SK-N-SH (cell line): ENCODE measurements around the gene D2HGDH. TPM values are rescaled to one million over a fixed set of nuclear protein-coding genes. Genes with fewer than 3 reads are reported as not detected.

ENCODE experiments used
- CTCF ChIA-PET: fragments of 300-600, 350-600 bp; formaldehyde crosslinking; extraction: SDS; loops from one replicate; lab custom pipeline; 2021; lab: Yijun Ruan, JAX
- POLR2A ChIA-PET: fragments of 350-600 bp; sonication (Branson Sonifier 250); formaldehyde crosslinking; extraction: SDS; loops from one replicate; lab custom pipeline; 2020; ENCODE audit warnings: antibody characterized with exemption, inconsistent platforms; lab: Yijun Ruan, JAX
- DNase-seq: peaks from one replicate; pipeline ENCODE4 v3.0.0; 2012
- H2AFZ ChIP-seq: fragments of 200-600 bp; sonication (generic); 2 replicates; pipeline ENCODE4 v1.8.1; 2016; ENCODE audit warnings: antibody characterized with exemption, mild to moderate bottlenecking, low read depth
- H3F3A ChIP-seq: fragments of 200-600 bp; sonication (generic); replicated peaks from 2 replicates; pipeline ENCODE3; 2016; ENCODE audit warnings: antibody characterized with exemption, mild to moderate bottlenecking; ENCODE audit not compliant: insufficient read depth
- H3K27ac ChIP-seq, 2 experiments: fragments of 200-500 bp in 1 of 2; fragments of 200-600 bp in 1 of 2; sonication (Bioruptor generic) in 1 of 2; sonication (generic), shearing (Covaris generic) in 1 of 2; 2 replicates each; pipeline versions ENCODE4 v1.5.1 to v1.6.1; 2014 to 2016; ENCODE audit warnings: low read depth in 2 of 2, inconsistent platforms in 1 of 2, low read length in 1 of 2, mild to moderate bottlenecking in 1 of 2, mixed read lengths in 1 of 2
- H3K27me3 ChIP-seq: fragments of 200-600 bp; sonication (generic), shearing (Covaris generic); 2 replicates; pipeline ENCODE4 v1.6.1; 2016; ENCODE audit warnings: mixed run types; ENCODE audit not compliant: insufficient read depth
- H3K36me3 ChIP-seq, 2 experiments: fragments of 200-500 bp in 1 of 2; fragments of 200-600 bp in 1 of 2; sonication (Bioruptor generic) in 1 of 2; sonication (generic) in 1 of 2; replicated peaks in 1 of 2; 2 replicates each; pipeline versions ENCODE3 to v1.5.1; 2014 to 2016; ENCODE audit warnings: low read length in 1 of 2, mild to moderate bottlenecking in 1 of 2; ENCODE audit not compliant: insufficient read depth in 2 of 2, control insufficient read depth in 1 of 2
- H3K4me1 ChIP-seq, 2 experiments: fragments of 200-500 bp in 1 of 2; fragments of 200-600 bp in 1 of 2; sonication (Bioruptor generic) in 1 of 2; sonication (generic), shearing (Covaris generic) in 1 of 2; 2 replicates each; pipeline versions ENCODE4 v1.5.1 to v1.6.1; 2014 to 2016; ENCODE audit warnings: low read depth in 1 of 2, low read length in 1 of 2, mixed run types in 1 of 2; ENCODE audit not compliant: insufficient read depth in 2 of 2, control insufficient read depth in 1 of 2
- H3K4me2 ChIP-seq: fragments of 200-600 bp; sonication (generic), shearing (Covaris generic); 2 replicates; pipeline ENCODE4 v1.6.1; 2017; ENCODE audit warnings: mixed run types
- H3K4me3 ChIP-seq, 2 experiments: fragments of 200-500 bp in 1 of 2; fragments of 200-600 bp in 1 of 2; sonication (Bioruptor generic) in 1 of 2; sonication (generic), shearing (Covaris generic) in 1 of 2; 2 replicates each; pipeline versions ENCODE4 v1.5.1 to v1.8.1; 2014 to 2016; ENCODE audit warnings: low read depth in 2 of 2, inconsistent platforms in 1 of 2, low read length in 1 of 2, mild to moderate bottlenecking in 1 of 2, mixed read lengths in 1 of 2, moderate library complexity in 1 of 2
- H3K79me2 ChIP-seq: fragments of 200-600 bp; sonication (generic); 2 replicates; pipeline ENCODE4 v1.8.1; 2017; ENCODE audit warnings: mild to moderate bottlenecking; ENCODE audit not compliant: insufficient read depth
- H3K9ac ChIP-seq: fragments of 200-600 bp; sonication (generic); 2 replicates; pipeline ENCODE4 v1.6.1; 2017; ENCODE audit warnings: mixed run types
- H3K9me2 ChIP-seq: fragments of 200-600 bp; sonication (generic); 2 replicates; pipeline ENCODE4 v1.6.1; 2017; ENCODE audit warnings: mixed run types
- H3K9me3 ChIP-seq: fragments of 200-600 bp; sonication (generic); 2 replicates; pipeline ENCODE4 v1.6.1; 2017; ENCODE audit warnings: mixed run types, mild to moderate bottlenecking, moderate library complexity
- H4K20me1 ChIP-seq: fragments of 200-600 bp; sonication (generic); 2 replicates; pipeline ENCODE4 v1.6.1; 2017; ENCODE audit warnings: mild to moderate bottlenecking, mixed run types; ENCODE audit not compliant: insufficient read depth
- CHD2 ChIP-seq: fragments of 150-350 bp; IDR thresholded peaks from 2 replicates; pipeline ENCODE4 v1.6.1; 2018; ENCODE audit warnings: low read length; ENCODE audit not compliant: partially characterized antibody
- ELF1 ChIP-seq: IDR thresholded peaks from 2 replicates; pipeline ENCODE4 v1.4.0; 2012
- EP300 ChIP-seq, 2 experiments: IDR thresholded peaks; 2 replicates each; pipeline versions ENCODE4 v1.4.0 to v1.6.1; 2012; ENCODE audit warnings: borderline replicate concordance in 1 of 2, low read depth in 1 of 2, low read length in 1 of 2
- FOXJ3 ChIP-seq: sonication (generic); formaldehyde crosslinking; IDR thresholded peaks from 2 replicates; pipeline ENCODE4 v1.5.1; 2020; ENCODE audit warnings: mild to moderate bottlenecking, missing genetic modification reagents
- RCOR1 ChIP-seq: fragments of 150-350 bp; IDR thresholded peaks from 2 replicates; pipeline ENCODE4 v1.6.1; 2017; ENCODE audit warnings: antibody characterized with exemption, low read length
- RXRA ChIP-seq: IDR thresholded peaks from 2 replicates; pipeline ENCODE4 v1.4.0; 2012; ENCODE audit warnings: low read depth, mild to moderate bottlenecking, borderline replicate concordance
- TAF1 ChIP-seq: IDR thresholded peaks from 2 replicates; pipeline ENCODE4 v1.6.1; 2012; ENCODE audit warnings: low read depth, mild to moderate bottlenecking, low read length, moderate library complexity, borderline replicate concordance
- YY1 ChIP-seq: IDR thresholded peaks from 2 replicates; pipeline ENCODE4 v1.4.0; 2012; ENCODE audit warnings: low read depth, mild to moderate bottlenecking
- ZBTB33 ChIP-seq: IDR thresholded peaks from 2 replicates; pipeline ENCODE4 v1.4.0; 2012; ENCODE audit warnings: low read depth, borderline replicate concordance
- WGBS: methylation state at CpG from one replicate; pipeline ENCODE4 v1.1.6; 2017; ENCODE audit warnings: low lambda C conversion rate; 5-methylcytosine and 5-hydroxymethylcytosine counted together
- polyA plus RNA-seq, 3 experiments: library from polyadenylated mRNA; depleted of rRNA; stranded (reverse); fragments of >200 nt; gene quantifications; 2 replicates each; pipeline ENCODE4 v1.2.3, GENCODE V29; 2012

Gene D2HGDH
- polyA plus RNA-seq, 1 of the 3 experiments (the other 2 are of a cell fraction), result 36.3 TPM

GRCh38 chr2:241728000-241728399, 6.4 kb upstream of the D2HGDH start (continued):
- TF ChIP-seq EP300 (IDR thresholded peaks at IDR 0.05; ENCODE audit: borderline replicate concordance in 1 of 2, low read depth in 1 of 2, low read length in 1 of 2) (no peak), CHD2 (no peak), YY1 (no peak), ZBTB33 (no peak), RCOR1 (no peak)

DNA sequence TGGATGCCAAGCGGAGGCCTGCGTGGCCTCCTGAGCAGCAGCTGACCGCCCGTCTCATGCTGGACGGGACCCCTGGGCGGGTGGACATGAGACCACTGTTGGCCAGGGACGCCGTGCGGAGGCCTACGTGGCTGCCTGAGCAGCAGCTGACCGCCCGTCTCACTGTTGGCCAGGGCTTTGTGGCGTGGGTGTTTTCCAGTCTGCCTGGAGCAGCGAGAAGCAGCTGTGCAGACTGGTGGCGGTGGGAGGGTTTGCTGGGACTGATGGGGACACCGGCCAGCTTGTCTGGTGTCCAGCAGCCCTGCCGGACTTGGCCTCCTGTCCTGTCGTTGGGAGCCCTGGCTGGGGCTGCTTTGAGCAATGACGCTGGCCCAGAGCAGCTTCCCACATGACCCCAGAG, 5.8 kb upstream of the D2HGDH start:
- Histone ChIP-seq H3K4me2 (no peak overlapping the region), H3K27ac (no peak overlapping the region; a peak in 1 of 4 replicates), H4K20me1 (no peaks in the 10 kb centered on the region), H3K9me3 (no peaks in the 10 kb centered on the region), H2AFZ (no peak overlapping the region), H3K79me2 (no peaks in the 10 kb centered on the region), H3K9ac (no peak overlapping the region), H3K4me3 (no peak overlapping the region), H3K9me2 (no peaks in the 10 kb centered on the region), H3K36me3 (peaks cover 3 to 6% of the 10 kb centered on the region in 2 experiments), H3K4me1 (peaks cover 0 to 2% of the 10 kb centered on the region in 2 experiments; a peak in 1 of 4 replicates), H3F3A (no peaks in the 10 kb centered on the region), H3K27me3 (no peaks in the 10 kb centered on the region)
- 85% methylated on average over 5 of the region's 19 CpGs for WGBS
- TF ChIP-seq TAF1, result no peak
- no peak for TF ChIP-seq EP300 (IDR thresholded peaks at IDR 0.05; ENCODE audit: borderline replicate concordance in 1 of 2, low read depth in 1 of 2, low read length in 1 of 2)
- no peak for TF ChIP-seq RXRA
- ChIA-PET CTCF (interaction anchor here (0.5 to 5.4 kb wide), 6 partner anchors 10 to 153 kb away, joined by 3 to 34 read pairs (median 4); partner anchors contain the start of gene ING5), POLR2A (no interaction called here)
- DNase-seq, result peak; percentile 23

DNA sequence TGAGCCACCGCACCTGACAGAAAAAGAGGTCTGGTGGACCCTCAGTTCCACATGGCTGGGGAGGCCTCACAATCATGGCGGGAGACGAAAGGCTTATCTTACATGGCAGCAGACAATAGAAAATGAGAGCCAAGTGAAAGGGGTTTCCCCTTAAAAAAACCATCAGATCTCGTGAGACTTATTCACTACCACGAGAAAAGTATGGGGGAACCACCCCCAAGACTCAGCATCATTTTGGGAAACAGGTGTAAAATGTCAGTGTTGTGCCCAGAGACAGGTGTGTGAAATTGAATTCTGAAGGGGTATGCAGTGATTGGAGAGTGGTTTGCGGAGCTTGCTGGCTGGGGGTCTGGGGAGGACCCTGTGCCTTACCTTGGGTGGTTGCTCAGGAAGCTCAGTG, 4.6 kb upstream of the D2HGDH start:
- Histone ChIP-seq H3K36me3 (peaks cover 0 to 2% of the 10 kb centered on the region in 2 experiments), H2AFZ (no peak overlapping the region), H3K9me2 (no peaks in the 10 kb centered on the region), H3K9me3 (no peaks in the 10 kb centered on the region), H3K4me2 (no peak overlapping the region), H3K27ac (no peak overlapping the region), H3F3A (no peaks in the 10 kb centered on the region), H4K20me1 (no peaks in the 10 kb centered on the region), H3K9ac (no peak overlapping the region), H3K27me3 (no peaks in the 10 kb centered on the region), H3K79me2 (no peaks in the 10 kb centered on the region), H3K4me1 (peaks cover 0 to 2% of the 10 kb centered on the region in 2 experiments; a peak in 1 of 4 replicates), H3K4me3 (no peak overlapping the region)
- CTCF ChIA-PET, result interaction anchor here (1.0 to 5.4 kb wide), 2 partner anchors 28 to 149 kb away, joined by 3 to 34 read pairs; partner anchors contain the start of gene ING5
- POLR2A ChIA-PET, result no interaction called here
- 97% methylated on average over 6 of the region's 6 CpGs for WGBS
- DNase-seq, result peak; percentile 4
- TF ChIP-seq ZBTB33 (no peak), TAF1 (no peak), ELF1 (no peak), FOXJ3 (CRISPR knock-in tag) (no peak)
